Subcutaneous abdominal adipose tissue (tissue), 5 donors: ENCODE data around the gene ADGRG3.

ENCODE experiments used
- H3K27ac ChIP-seq: one replicate; pipeline ENCODE4 v1.7.0; 2013; ENCODE audit warnings: low read depth, mild to moderate bottlenecking, inconsistent platforms, low read length, moderate library complexity
- H3K27me3 ChIP-seq, 5 donors: one replicate each; pipeline ENCODE4 v1.7.0; 2013; ENCODE audit warnings: low read length in 5 of 5, inconsistent platforms in 1 of 5; ENCODE audit not compliant: control insufficient read depth in 5 of 5, insufficient read depth in 4 of 5
- H3K36me3 ChIP-seq, 5 donors: one replicate each; pipeline ENCODE4 v1.7.0; 2013; ENCODE audit warnings: low read length in 5 of 5; ENCODE audit not compliant: control insufficient read depth in 5 of 5, insufficient read depth in 5 of 5
- H3K4me1 ChIP-seq, 5 donors: one replicate each; pipeline ENCODE4 v1.7.0; 2013; ENCODE audit warnings: low read length in 5 of 5, mild to moderate bottlenecking in 3 of 5, moderate library complexity in 1 of 5; ENCODE audit not compliant: control insufficient read depth in 5 of 5, insufficient read depth in 5 of 5
- H3K4me3 ChIP-seq, 5 donors: one replicate each; pipeline ENCODE4 v1.7.0; 2013; ENCODE audit warnings: low read length in 5 of 5, low read depth in 1 of 5
- H3K9ac ChIP-seq, 5 donors: one replicate each; pipeline ENCODE4 v1.7.0; 2013; ENCODE audit warnings: low read length in 5 of 5, mild to moderate bottlenecking in 4 of 5, moderate library complexity in 3 of 5
- H3K9me3 ChIP-seq, 5 donors: one replicate each; pipeline ENCODE4 v1.7.0; 2013; ENCODE audit warnings: low read length in 5 of 5; ENCODE audit not compliant: control insufficient read depth in 5 of 5
- donor health status: healthy.
- donor health status: healthy.
- donor health status: healthy.
- donor health status: healthy.
- donor health status: healthy.

The ADGRG3 gene

DNA sequence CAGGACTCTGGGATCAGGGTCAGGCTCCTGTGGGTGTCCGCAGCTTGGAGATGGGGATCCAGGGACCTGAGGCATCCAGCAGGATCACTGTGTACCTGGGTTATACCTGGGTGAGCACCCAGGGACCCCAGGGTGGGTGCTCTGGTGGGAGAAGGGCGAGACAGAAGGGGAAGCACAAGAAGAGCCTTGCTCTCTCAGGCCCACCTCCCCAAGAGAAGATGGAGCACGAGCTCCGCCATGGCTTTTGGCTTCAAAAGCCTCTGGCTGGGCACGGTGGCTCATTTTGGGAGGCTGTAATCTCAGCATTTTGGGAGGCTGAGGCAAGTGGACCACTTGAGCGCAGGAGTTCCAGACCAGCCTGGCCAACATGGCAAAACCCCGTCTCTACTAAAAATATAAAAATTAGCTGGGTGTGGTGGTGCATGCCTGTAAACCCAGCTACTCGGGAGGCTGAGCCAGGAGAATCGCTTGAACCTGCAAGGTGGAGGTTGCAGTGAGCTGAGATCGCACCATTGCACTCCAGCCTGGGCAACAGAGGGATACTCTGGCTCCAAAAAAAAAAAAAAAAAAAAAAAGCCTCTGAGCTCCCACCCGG, 35.4 kb downstream of the ADGRG3 start:
- Histone ChIP-seq H3K4me1 (no peaks in the 10 kb centered on the region), H3K27ac (no peak overlapping the region), H3K9ac (no peak overlapping the region), H3K9me3 (no peaks in the 10 kb centered on the region), H3K27me3 (peaks cover 0 to 8% (median 2%) of the 10 kb centered on the region in 5 donors), H3K36me3 (no peaks in the 10 kb centered on the region), H3K4me3 (no peak overlapping the region)

DNA sequence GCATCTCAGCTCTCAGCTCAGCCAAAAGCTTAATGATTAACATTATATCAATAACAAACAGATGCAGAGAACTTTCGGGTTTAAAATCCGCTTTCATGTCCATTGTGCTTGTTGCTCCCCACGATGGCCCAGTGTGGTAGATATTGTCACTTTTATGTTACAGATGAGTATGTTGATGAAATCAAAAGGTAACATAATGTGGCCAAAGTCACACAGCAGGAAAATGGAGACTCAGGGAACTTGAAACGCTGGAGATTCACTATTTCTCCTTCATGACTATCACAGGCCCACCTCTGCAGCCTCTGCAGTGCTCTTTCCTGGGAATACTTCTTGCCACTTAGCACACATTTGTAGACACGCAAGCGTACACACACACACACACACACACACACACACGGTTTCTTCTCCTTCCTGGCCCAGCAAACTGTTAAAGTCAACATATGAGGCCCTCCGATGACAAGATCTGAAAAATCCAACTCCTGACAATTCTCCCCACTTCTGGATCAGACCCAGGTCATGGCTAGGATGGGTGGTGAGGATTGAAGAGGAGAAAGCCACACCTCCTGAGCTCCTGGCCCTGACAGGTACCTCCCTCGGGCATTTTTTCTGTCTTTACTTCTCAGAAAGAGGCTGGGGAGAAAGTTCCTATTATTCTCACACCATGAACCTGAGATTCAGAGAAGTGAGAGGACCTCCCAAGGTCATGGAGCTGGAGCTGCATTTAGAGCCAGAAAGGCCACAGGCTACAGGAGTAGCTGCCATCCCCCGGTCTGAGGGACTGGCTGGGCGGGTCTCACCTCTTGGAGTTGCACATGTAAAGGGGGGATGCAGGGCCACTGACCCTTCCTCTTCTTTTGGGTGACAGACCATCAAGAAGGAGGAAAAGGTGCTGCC, 36.2 kb downstream of the ADGRG3 start:
- Histone ChIP-seq H3K36me3 (no peaks in the 10 kb centered on the region), H3K4me1 (no peaks in the 10 kb centered on the region), H3K27me3 (peaks cover 0 to 8% (median 2%) of the 10 kb centered on the region in 5 donors), H3K4me3 (no peak overlapping the region), H3K9me3 (no peaks in the 10 kb centered on the region), H3K9ac (no peak overlapping the region), H3K27ac (no peak overlapping the region)

DNA sequence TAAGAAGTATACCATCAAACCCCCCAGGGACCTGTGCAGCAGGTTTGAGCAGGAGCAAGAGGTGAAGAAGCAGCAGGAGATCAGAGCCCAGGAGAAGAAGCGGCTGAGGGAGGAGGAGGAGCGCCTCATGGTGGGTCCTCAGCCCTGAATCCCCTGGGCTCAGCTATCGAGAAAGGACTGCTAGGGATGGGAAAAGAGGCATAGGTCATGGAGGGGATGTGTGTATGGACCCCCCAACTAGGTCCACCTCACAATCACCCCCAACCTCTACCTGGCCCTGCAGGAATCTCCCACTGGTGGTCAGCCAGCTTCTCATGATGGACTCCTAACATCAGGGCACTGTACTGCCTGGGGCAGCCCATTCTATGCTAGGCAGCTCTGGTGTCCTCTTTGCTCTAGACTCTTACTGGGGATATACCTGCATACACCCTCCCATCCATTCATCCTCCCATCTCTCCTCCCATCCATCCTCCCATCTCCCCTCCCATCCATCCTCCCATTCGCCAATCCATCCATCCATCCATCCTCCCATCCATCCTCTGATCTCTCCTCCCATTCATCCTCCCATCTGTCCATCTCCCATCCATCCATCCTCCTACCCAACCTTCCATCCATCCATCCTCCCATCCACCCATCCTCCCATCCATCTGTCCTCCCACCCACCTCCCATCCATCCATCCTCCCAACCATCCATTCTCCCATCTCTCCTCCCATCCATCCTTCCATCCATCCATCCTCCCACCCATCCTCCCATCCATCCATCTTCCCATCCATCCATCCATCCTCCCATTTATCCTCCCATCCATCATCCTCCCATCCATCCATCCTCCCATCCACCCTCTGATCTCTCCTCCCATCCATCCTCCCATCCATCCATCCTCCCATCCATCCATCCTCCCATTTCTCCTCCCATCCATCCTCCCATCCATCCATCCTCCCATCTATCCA, 37.1 kb downstream of the ADGRG3 start:
- Histone ChIP-seq H3K36me3 (no peaks in the 10 kb centered on the region), H3K9me3 (no peaks in the 10 kb centered on the region), H3K27me3 (peaks cover 0 to 8% (median 2%) of the 10 kb centered on the region in 5 donors), H3K9ac (no peak overlapping the region), H3K4me3 (no peak overlapping the region), H3K27ac (no peak overlapping the region), H3K4me1 (no peaks in the 10 kb centered on the region)

DNA sequence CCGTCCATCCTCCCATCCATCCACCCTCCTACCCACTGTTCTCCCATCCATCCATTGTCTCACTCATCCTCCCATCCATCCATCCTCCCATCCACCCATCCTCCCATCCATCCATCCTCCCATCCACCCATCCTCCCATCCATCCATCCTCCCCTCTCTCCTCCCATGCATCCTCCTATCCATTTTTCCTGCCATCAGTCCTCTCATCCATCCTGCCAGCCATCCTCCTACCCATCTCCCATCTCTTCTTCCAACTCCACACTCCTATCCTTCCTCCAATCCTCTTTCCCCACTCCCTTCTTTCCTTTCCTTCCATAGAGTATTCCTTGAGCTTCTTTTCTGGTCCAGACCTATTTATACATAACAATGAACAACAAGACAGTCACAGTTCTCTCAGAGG, 38.6 kb downstream of the ADGRG3 start:
- no peak overlapping the region for H3K9ac ChIP-seq
- H3K4me3 ChIP-seq: no peak overlapping the region
- no peak overlapping the region for H3K27ac ChIP-seq
- H3K9me3 ChIP-seq: no peaks in the 10 kb centered on the region
- H3K4me1 ChIP-seq: no peaks in the 10 kb centered on the region
- H3K36me3 ChIP-seq: no peaks in the 10 kb centered on the region
- peaks cover 0 to 8% (median 2%) of the 10 kb centered on the region in 5 donors for H3K27me3 ChIP-seq

DNA sequence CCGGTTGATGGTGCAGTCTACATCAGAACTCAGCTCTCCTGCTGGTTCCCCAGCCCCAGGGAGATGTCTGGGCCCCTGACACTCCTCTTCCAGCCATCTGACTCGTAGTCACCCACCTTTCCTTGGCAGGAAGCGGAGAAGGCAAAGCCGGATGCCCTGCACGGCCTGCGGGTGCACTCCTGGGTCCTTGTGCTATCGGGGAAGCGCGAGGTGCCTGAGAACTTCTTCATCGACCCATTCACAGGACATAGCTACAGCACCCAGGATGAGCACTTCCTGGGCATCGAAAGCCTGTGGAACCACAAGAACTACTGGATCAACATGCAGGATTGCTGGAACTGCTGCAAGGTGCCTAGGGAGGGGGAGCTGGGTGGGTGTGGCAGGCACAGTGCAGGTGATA, 39.2 kb downstream of the ADGRG3 start:
- no peaks in the 10 kb centered on the region for H3K9me3 ChIP-seq
- no peak overlapping the region for H3K27ac ChIP-seq
- peaks cover 0 to 8% (median 2%) of the 10 kb centered on the region in 5 donors for H3K27me3 ChIP-seq
- no peaks in the 10 kb centered on the region for H3K4me1 ChIP-seq
- no peak overlapping the region for H3K9ac ChIP-seq
- no peaks in the 10 kb centered on the region for H3K36me3 ChIP-seq
- no peak overlapping the region for H3K4me3 ChIP-seq

DNA sequence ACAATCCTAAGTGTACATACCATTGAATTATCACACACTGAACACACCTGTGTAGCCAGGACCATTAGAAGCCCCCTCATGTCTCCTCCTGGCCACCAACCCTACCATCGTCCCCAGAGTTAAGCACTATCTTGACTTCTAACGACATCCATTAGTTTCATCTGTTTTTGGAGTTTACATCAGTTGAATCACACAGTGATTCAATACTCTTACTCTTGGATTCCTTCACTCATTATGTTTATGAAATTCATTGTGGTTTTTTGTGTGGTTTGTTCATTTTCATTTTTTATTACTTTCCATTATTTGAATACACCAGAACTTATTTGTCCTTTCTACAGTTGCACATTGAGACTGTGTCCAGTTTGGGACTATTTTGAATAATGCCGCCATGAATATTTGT, 40.1 kb downstream of the ADGRG3 start:
- no peaks in the 10 kb centered on the region for H3K4me1 ChIP-seq
- H3K36me3 ChIP-seq: no peaks in the 10 kb centered on the region
- H3K4me3 ChIP-seq: no peak overlapping the region
- H3K27me3 ChIP-seq: peaks cover 0 to 8% (median 2%) of the 10 kb centered on the region in 5 donors
- H3K9ac ChIP-seq: no peak overlapping the region
- no peaks in the 10 kb centered on the region for H3K9me3 ChIP-seq
- H3K27ac ChIP-seq: no peak overlapping the region

DNA sequence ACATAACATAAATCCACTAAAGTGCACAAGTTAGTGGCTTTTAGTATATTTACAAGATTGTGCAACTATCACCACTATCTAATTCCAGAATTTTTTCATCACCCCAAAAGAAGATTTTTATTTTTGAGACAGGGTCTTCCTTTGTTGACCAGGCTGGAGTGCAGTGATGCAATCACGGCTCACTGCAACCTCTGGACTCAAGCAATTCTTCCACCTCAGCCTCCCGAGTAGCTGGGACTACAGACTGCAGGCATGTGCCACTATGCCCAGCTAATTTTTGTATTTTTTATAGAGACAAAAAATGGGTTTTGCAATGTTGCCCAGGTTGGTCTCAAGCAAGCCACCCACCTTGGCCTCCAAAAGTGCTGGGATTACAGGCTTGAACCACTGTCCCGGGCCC, 41.6 kb downstream of the ADGRG3 start:
- no peak overlapping the region for H3K4me3 ChIP-seq

DNA sequence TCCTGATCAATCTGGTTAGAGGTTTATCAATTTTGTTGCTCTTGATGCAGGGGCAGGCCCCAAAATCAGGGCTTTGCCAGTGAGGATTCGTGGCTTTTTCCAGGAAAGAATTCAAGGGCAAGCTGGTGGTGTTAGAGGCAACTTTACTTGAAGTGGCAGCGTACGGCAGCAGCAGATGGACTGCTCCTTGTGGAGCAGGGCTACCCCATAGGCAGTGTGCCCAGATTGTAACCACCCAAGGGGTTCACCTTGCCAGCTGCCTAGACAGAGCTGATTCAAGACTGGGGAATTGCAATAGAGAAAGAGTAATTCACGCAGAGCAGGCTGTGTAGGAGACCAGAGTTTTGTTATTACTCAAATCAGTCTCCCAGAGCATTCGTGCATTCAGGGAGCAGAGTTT, 43.2 kb downstream of the ADGRG3 start:
- Histone ChIP-seq H3K4me3 (no peak overlapping the region), H3K9me3 (no peaks in the 10 kb centered on the region), H3K9ac (no peak overlapping the region), H3K27me3 (peaks cover 3 to 13% (median 6%) of the 10 kb centered on the region in 5 donors), H3K4me1 (no peaks in the 10 kb centered on the region), H3K36me3 (no peaks in the 10 kb centered on the region), H3K27ac (no peak overlapping the region)

More for the DNA sequence above, 41.6 kb downstream of the ADGRG3 start:
- Histone ChIP-seq H3K27ac (no peak overlapping the region), H3K36me3 (no peaks in the 10 kb centered on the region), H3K9me3 (no peaks in the 10 kb centered on the region), H3K9ac (no peak overlapping the region), H3K4me1 (no peaks in the 10 kb centered on the region), H3K27me3 (peaks cover 0 to 8% (median 2%) of the 10 kb centered on the region in 5 donors)

DNA sequence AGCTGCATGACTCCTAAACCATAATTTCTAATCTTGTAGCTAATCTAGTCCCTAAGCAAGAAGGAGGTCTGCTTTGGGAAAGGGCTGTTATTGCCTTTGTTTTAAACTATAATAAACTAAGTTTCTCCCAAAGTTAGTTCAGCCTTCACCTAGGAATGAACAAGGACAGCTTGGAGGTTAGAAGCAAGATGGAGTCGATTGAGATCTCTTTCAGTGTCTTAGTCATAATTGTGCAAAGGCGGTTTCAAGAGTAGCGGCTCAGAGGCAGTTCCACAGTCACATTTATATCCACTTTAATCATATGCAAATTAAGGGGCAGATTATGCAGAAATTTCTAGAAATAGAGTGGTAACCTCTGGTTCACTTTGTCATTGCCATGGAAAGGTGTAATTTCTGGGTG, 43.9 kb downstream of the ADGRG3 start:
- Histone ChIP-seq H3K36me3 (no peaks in the 10 kb centered on the region), H3K4me3 (no peak overlapping the region), H3K4me1 (no peaks in the 10 kb centered on the region), H3K27me3 (peaks cover 3 to 11% (median 6%) of the 10 kb centered on the region in 5 donors), H3K27ac (no peak overlapping the region), H3K9me3 (no peaks in the 10 kb centered on the region), H3K9ac (no peak overlapping the region)
